H1 (cell line): ENCODE measurements around the gene SLC25A21.

ENCODE experiments used
- EZH2 ChIP-seq: fragments of 200-600 bp; sonication (generic); IDR thresholded peaks from 2 replicates; pipeline ENCODE4 v1.7.1; 2012; ENCODE audit warnings: low read depth, mild to moderate bottlenecking, moderate library complexity, low read length, inconsistent platforms; ENCODE audit not compliant: severe bottlenecking
- POLR2A ChIP-seq, 2 experiments: IDR thresholded peaks; 1 replicate in 1 of 2; 2 replicates in 1 of 2; pipeline ENCODE4 v1.6.1; 2011; ENCODE audit warnings: low read depth in 2 of 2, low read length in 2 of 2, mild to moderate bottlenecking in 2 of 2; ENCODE audit errors: control extremely low read depth in 1 of 2
- POLR2AphosphoS5 ChIP-seq: IDR thresholded peaks from 2 replicates; pipeline ENCODE4 v1.6.1; 2011; ENCODE audit warnings: low read depth, low read length
- RFX5 ChIP-seq: IDR thresholded peaks from 2 replicates; pipeline ENCODE4 v1.6.1; 2011; ENCODE audit warnings: low read depth, low read length, improper control_type of control experiment, borderline replicate concordance
- TF ChIP-seq, protein P1 (sequence below), 3 experiments: IDR thresholded peaks; 1 replicate in 2 of 3; 2 replicates in 1 of 3; pipeline versions ENCODE4 v1.5.1 to v1.6.1; 2011; ENCODE audit warnings: low read length in 3 of 3, mild to moderate bottlenecking in 3 of 3, inconsistent platforms in 2 of 3, low read depth in 1 of 3, moderate library complexity in 1 of 3; ENCODE audit not compliant: insufficient read depth in 1 of 3; ENCODE audit errors: control extremely low read depth in 1 of 3

DNA sequence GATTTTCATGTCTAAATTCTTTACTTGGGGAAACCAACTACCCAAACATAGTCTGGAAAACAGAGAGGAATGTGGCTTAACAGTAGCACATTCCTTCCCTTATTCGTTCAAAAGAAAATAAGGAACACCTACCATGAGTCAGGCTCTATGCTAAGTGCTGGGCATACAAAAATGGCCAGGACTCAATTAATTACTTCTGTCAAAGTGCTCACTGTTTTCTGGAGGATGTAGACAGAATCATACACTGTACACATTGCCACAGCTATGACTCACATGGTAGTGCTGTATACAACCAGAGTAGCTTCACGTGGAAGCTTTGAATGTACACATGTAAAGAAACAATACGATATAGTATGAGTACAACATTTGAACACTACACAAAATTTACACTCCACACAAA is 50.1 kb downstream of the SLC25A21 start:
- TF ChIP-seq, protein P1, sequence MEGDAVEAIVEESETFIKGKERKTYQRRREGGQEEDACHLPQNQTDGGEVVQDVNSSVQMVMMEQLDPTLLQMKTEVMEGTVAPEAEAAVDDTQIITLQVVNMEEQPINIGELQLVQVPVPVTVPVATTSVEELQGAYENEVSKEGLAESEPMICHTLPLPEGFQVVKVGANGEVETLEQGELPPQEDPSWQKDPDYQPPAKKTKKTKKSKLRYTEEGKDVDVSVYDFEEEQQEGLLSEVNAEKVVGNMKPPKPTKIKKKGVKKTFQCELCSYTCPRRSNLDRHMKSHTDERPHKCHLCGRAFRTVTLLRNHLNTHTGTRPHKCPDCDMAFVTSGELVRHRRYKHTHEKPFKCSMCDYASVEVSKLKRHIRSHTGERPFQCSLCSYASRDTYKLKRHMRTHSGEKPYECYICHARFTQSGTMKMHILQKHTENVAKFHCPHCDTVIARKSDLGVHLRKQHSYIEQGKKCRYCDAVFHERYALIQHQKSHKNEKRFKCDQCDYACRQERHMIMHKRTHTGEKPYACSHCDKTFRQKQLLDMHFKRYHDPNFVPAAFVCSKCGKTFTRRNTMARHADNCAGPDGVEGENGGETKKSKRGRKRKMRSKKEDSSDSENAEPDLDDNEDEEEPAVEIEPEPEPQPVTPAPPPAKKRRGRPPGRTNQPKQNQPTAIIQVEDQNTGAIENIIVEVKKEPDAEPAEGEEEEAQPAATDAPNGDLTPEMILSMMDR (IDR thresholded peaks at IDR 0.05; ENCODE audit: control extremely low read depth in 1 of 3, insufficient read depth in 1 of 3, low read depth in 1 of 3, low read length in 3 of 3): no peak
- no peak for TF ChIP-seq EZH2
- TF ChIP-seq POLR2AphosphoS5: no peak
- no peak for TF ChIP-seq POLR2A (IDR thresholded peaks at IDR 0.05; ENCODE audit: control extremely low read depth in 1 of 2, low read depth in 2 of 2, low read length in 2 of 2)
- no peak for TF ChIP-seq RFX5
